Spleen (tissue), 7 donors: ENCODE results near the gene NECTIN1.

Experiments
- CTCF ChIP-seq, 11 experiments: fragments of 200-600 bp in 7 of 11; fragments of 450-650 bp in 4 of 11; sonication (generic) in 4 of 11; IDR thresholded peaks in 8 of 11; conservative IDR thresholded peaks in 3 of 11; 1 replicate in 7 of 11; 2 replicates in 4 of 11; pipeline versions ENCODE4 v1.4.0 to v1.8.0; 2016 to 2021; ENCODE audit warnings: antibody characterized with exemption in 11 of 11, inconsistent platforms in 4 of 11, mild to moderate bottlenecking in 1 of 11
- POLR2A ChIP-seq, 3 donors: fragments of 450-650 bp; IDR thresholded peaks; one replicate each; pipeline ENCODE4 v1.5.1; 2017; ENCODE audit warnings: antibody characterized with exemption in 3 of 3, mild to moderate bottlenecking in 1 of 3
- POLR2AphosphoS5 ChIP-seq, 3 donors: sonication (generic); formaldehyde crosslinking; IDR thresholded peaks; one replicate each; pipeline ENCODE4 v1.5.1; 2017; ENCODE audit warnings: antibody characterized with exemption in 3 of 3
- donor health status: DM: no; HTN: no; CAD: no; lungs with moderate emphysema.
- donor health status: DM: no; HTN: no; CAD: no.
- donor health status: DM: no; HTN: no; CAD: no.

DNA sequence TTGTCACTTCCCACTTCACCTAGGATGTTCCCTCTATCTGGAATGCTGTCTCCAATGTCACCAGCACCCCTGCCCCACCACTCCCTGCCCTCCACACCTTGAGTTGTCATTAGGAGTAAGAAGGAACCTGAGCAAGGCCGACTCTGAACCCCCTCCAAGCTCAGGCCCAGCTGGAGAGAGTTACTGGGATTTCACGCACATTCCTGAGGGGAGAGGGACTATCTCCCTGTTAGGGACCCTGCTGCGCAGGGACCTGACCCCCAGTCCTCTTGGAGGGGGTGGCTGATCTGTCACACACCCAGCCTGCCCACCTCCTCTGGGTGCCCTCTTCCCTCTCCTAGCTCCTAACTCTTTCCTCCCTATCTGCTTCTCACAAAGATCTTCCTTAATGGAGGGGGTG is 81.7 kb downstream of the NECTIN1 start:
- no peak for TF ChIP-seq CTCF (IDR thresholded peaks at IDR 0.05 in 8 of 11, conservative IDR thresholded peaks at IDR 0.05 in 3 of 11)
- TF ChIP-seq POLR2A (IDR thresholded peaks at IDR 0.05): no peak
- no peak for TF ChIP-seq POLR2AphosphoS5 (IDR thresholded peaks at IDR 0.05)
